Lower leg skin (tissue), 4 donors: Measurements from ENCODE around the gene UBL4A. TPM values are rescaled to one million over a fixed set of nuclear protein-coding genes. Genes with fewer than 3 reads are reported as not detected.

Experiments
- DNase-seq, 2 donors: peaks; one replicate each; pipeline ENCODE4 v3.0.0-alpha.2; 2019; ENCODE audit warnings: low spot score in 2 of 2
- H3K4me3 ChIP-seq: fragments of 200-600 bp; sonication (generic); 2 replicates; pipeline ENCODE4 v1.5.1; 2017; ENCODE audit warnings: mild to moderate bottlenecking, low read depth; ENCODE audit not compliant: poor library complexity, severe bottlenecking
- POLR2A ChIP-seq, 2 donors: fragments of 450-650 bp; IDR thresholded peaks; one replicate each; pipeline ENCODE4 v1.6.1; 2016 to 2017; ENCODE audit warnings: antibody characterized with exemption in 2 of 2, mild to moderate bottlenecking in 1 of 2, moderate library complexity in 1 of 2
- WGBS, 2 donors: methylation state at CpG; one replicate each; pipeline ENCODE4 v1.1.5; 2018; 5-methylcytosine and 5-hydroxymethylcytosine counted together
- intact Hi-C: fragments of 100-400 bp; cut with DNase I; formaldehyde crosslinking; loops from one replicate; pipeline ENCODE4 v1.15.0; 2023; ENCODE audit warnings: low total_unique reads
- total RNA-seq, 4 donors: library from RNA; depleted of rRNA; stranded (reverse); fragments of >200 nt; gene quantifications; one replicate each; pipeline ENCODE4 v1.1.0, GENCODE V29; 2016
- TF ChIP-seq, protein P1 (sequence below), 3 donors: fragments of 450-650 bp; IDR thresholded peaks; one replicate each; pipeline ENCODE4 v1.5.1; 2016; ENCODE audit warnings: antibody characterized with exemption in 3 of 3, mild to moderate bottlenecking in 3 of 3, moderate library complexity in 2 of 3

UBL4A gene
- total RNA-seq, 4 donors from 2014 or later: 33.7 to 57.0 (median 50.7) TPM

DNA sequence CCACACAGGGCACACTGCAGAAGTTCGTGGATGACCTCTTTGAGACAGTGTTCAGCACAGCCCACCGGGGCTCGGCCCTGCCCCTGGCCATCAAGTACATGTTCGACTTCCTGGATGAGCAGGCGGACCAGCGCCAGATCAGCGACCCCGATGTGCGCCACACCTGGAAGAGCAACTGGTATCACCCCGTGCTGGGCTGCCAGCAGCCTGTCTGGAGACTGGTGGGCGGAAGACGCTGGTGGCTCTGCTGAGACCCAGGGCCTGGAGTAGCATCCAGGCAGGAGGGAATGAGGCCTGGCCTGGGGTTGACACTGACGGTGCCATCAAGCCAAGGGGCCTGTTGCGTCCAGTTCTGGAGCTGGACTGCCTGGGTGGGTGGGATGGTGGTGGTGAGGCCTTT is 16.0 kb downstream of the UBL4A start:
- intact Hi-C loops: no loop called here
- TF ChIP-seq, protein P1, sequence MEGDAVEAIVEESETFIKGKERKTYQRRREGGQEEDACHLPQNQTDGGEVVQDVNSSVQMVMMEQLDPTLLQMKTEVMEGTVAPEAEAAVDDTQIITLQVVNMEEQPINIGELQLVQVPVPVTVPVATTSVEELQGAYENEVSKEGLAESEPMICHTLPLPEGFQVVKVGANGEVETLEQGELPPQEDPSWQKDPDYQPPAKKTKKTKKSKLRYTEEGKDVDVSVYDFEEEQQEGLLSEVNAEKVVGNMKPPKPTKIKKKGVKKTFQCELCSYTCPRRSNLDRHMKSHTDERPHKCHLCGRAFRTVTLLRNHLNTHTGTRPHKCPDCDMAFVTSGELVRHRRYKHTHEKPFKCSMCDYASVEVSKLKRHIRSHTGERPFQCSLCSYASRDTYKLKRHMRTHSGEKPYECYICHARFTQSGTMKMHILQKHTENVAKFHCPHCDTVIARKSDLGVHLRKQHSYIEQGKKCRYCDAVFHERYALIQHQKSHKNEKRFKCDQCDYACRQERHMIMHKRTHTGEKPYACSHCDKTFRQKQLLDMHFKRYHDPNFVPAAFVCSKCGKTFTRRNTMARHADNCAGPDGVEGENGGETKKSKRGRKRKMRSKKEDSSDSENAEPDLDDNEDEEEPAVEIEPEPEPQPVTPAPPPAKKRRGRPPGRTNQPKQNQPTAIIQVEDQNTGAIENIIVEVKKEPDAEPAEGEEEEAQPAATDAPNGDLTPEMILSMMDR (IDR thresholded peaks at IDR 0.05): no peak
- TF ChIP-seq POLR2A (IDR thresholded peaks at IDR 0.05): no peak
- WGBS, 2 donors: 92 to 100% methylated on average over 1 to 14 of the region's 14 CpGs
- H3K4me3 ChIP-seq: no peak overlapping the region
- no peak for DNase-seq

DNA sequence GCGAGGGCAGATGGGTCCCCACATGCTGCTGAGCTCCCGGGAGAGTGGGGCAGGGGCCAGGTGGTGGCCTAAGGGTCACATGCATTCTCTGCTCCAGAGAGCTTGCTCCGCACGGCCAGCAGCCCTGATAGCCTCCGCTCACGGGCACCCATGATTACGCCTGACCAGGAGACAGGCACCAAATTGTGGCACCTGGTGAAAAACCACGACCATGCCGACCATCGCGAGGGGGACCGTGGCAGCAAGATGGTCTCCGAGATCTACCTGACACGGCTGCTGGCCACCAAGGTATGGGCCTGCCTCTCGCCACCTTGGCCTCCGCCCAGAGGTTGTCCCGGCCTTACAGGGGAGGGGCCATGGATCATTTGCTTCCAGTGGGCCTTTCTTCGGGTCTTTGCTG is 16.5 kb downstream of the UBL4A start:
- intact Hi-C loops: no loop called here
- WGBS, 2 donors: 90 to 92% methylated on average over 2 to 18 of the region's 18 CpGs

DNA sequence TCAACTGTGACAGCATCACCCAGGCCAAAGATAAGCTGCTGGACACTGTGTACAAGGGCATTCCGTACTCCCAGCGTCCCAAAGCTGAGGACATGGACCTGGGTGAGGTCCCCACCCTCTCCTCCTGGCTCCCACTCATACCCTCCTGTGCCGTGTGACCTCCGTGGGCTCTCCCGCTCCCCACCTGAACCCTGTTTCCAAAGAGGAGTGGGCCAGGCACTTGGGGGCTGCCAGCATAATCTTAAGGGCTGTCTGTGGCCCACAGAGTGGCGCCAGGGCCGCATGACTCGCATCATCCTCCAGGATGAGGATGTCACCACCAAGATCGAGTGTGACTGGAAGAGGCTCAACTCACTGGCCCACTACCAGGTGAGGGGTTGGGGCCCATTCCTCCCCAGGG is 17.3 kb downstream of the UBL4A start:
- no peak for DNase-seq
- intact Hi-C loops: no loop called here
- WGBS, 2 donors: 84 to 93% methylated on average over 5 to 9 of the region's 9 CpGs
- TF ChIP-seq POLR2A (IDR thresholded peaks at IDR 0.05): no peak
- TF ChIP-seq, protein P1 (IDR thresholded peaks at IDR 0.05): no peak
- H3K4me3 ChIP-seq: no peak overlapping the region

More for the DNA sequence above, 16.5 kb downstream of the UBL4A start:
- no peak for TF ChIP-seq POLR2A (IDR thresholded peaks at IDR 0.05)
- TF ChIP-seq, protein P1 (IDR thresholded peaks at IDR 0.05): no peak
- DNase-seq: no peak
- H3K4me3 ChIP-seq: no peak overlapping the region

DNA sequence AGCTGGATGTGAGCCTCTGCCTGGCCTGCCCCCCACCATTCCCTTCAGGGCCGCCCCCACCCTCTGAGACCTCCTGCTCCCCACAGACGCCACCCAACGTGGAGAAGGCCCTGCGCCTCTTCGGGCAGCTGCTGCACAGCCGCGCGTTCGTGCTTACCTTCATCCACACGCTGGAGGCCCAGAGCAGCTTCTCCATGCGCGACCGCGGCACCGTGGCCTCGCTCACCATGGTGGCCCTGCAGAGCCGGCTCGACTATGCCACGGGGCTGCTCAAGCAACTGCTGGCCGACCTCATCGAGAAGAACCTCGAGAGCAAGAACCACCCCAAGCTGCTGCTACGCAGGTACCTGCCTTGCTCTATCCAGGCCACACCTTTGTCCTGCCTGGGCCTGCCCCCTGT is 18.2 kb downstream of the UBL4A start:
- DNase-seq: no peak
- WGBS, 2 donors: 91 to 99% methylated on average over 13 to 23 of the region's 23 CpGs
- no peak for TF ChIP-seq POLR2A (IDR thresholded peaks at IDR 0.05)
- TF ChIP-seq, protein P1 (IDR thresholded peaks at IDR 0.05): no peak
- H3K4me3 ChIP-seq: no peak overlapping the region
- intact Hi-C loops: no loop called here

DNA sequence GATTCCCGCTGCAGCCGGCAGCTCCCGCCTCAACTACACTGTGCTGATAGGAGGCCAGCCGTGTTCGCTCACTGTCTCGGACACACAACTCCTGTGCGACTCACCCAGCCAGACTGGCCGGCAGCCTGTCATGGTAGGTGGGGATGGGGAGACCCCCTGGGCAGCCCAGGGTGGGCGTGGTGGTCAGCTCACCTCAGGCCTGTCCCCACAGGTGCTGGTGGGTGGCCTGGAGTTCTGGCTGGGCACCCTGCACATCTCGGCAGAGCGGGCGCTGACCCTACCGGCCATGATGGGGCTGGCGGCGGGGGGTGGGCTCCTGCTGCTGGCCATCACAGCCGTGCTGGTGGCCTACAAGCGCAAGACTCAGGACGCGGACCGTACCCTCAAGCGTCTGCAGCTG is 18.9 kb downstream of the UBL4A start:
- WGBS, 2 donors: 93 to 95% methylated on average over 3 to 5 of the region's 21 CpGs
- TF ChIP-seq POLR2A (IDR thresholded peaks at IDR 0.05): no peak
- TF ChIP-seq, protein P1 (IDR thresholded peaks at IDR 0.05): no peak
- DNase-seq: no peak
- intact Hi-C loops: no loop called here
- H3K4me3 ChIP-seq: no peak overlapping the region

DNA sequence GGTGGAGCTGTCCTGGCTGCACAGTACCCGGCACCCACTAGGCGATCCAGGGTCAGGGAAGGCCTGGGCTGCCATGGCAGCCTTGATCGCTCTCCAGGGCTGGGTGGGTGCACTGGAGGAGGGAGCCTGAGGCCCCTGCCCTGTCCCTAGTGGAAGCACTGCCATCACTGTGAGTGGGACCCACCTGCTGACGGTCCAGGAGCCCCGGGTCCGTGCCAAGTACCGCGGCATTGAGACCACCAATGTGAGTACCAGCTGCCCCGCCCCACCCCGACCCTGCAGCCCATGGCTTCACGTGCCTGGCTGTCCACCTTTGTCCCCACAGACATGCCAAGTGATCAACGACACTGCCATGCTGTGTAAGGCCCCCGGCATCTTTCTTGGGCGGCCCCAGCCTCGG is 19.5 kb downstream of the UBL4A start:
- 94% methylated on average over 15 of the region's 15 CpGs; no CpG with 5 or more reads in 1 of the 2 donors for WGBS, 2 donors
- TF ChIP-seq POLR2A (IDR thresholded peaks at IDR 0.05): no peak
- TF ChIP-seq, protein P1 (IDR thresholded peaks at IDR 0.05): no peak
- H3K4me3 ChIP-seq: no peak overlapping the region
- DNase-seq: no peak
- intact Hi-C loops: no loop called here
